Epithelial cell of esophagus (primary cell): ENCODE data around the gene PPFIA2.

Experiments used
- DNase-seq: peaks from one replicate; pipeline ENCODE4 v3.0.0; 2010; ENCODE audit warnings: low read depth
- H3K4me3 ChIP-seq: 2 replicates; pipeline ENCODE4 v1.5.1; 2011; ENCODE audit warnings: mild to moderate bottlenecking, low read length, control low read depth
- CTCF ChIP-seq: IDR thresholded peaks from 2 replicates; pipeline ENCODE4 v1.5.1; 2011; ENCODE audit warnings: low read depth, mild to moderate bottlenecking, low read length, control low read depth, inconsistent platforms; ENCODE audit not compliant: insufficient read depth; ENCODE audit errors: missing control alignments

The PPFIA2 gene

GRCh38 chr12:81502912-81503695, 256.0 kb downstream of the PPFIA2 start:
- TF ChIP-seq CTCF: no peak
- no peak overlapping the region for H3K4me3 ChIP-seq
- peak; percentile 5 for DNase-seq

DNA sequence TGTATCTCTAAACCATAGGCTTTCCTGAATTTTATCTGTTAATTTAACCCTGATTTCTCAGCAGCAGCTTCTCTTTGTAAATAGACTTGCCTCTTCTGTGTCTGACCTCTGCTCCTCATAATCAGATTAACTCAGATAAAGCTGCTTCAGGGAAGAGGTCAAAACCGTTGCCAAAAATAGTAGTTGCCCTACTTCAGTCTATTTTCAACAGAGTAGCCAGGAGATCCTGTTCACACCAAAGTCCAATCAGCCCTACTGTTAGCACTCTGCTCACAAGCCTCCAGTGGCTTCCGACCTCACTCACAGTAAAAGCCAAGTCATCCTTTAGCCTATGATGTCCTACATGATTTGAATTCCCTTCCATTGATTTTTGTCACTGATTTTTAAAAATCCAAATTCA, 258.4 kb downstream of the PPFIA2 start:
- no peak for DNase-seq
- no peak for TF ChIP-seq CTCF

GRCh38 chr12:81499809-81500208, 259.3 kb downstream of the PPFIA2 start:
- TF ChIP-seq CTCF: no peak
- H3K4me3 ChIP-seq: no peak overlapping the region
- DNase-seq: no peak

More for the DNA sequence above, 258.4 kb downstream of the PPFIA2 start:
- no peak overlapping the region for H3K4me3 ChIP-seq

- H3K4me3 ChIP-seq: no peak overlapping the region
- no peak for DNase-seq
- TF ChIP-seq CTCF: no peak
Observed at GRCh38 chr12:81492131-81492720, 266.9 kb downstream of the PPFIA2 start.

DNA sequence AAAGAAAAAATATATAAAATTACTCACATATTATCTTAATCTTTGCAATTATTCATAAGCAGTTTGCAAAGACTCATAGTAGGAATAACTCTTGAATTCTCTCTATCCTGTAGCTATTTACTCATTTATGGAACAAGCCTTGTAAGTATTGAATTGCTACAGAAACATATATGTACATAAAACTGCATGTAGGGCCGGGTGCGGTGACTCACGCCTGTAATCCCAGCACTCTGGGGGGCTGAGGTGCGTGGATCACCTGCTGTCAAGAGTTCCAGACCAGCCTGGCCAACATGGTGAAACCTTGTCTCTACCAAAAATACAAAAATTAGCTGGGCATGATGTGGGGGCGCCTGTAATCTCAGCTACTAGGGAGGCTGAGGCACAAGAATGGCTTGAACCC, 286.2 kb downstream of the PPFIA2 start:
- DNase-seq: no peak
- no peak for TF ChIP-seq CTCF
- H3K4me3 ChIP-seq: no peak overlapping the region

GRCh38 chr12:81470923-81471322, 288.2 kb downstream of the PPFIA2 start:
- H3K4me3 ChIP-seq: no peak overlapping the region
- DNase-seq: no peak
- TF ChIP-seq CTCF: no peak
